DMS53 treated with DMSO at 0.1 percent for 48 hours (cell line): ENCODE measurements around the gene SNPH.

ENCODE experiments used
- DNase-seq: peaks from one replicate; lab custom pipeline; 2025; ENCODE audit not compliant: unreplicated experiment; lab: John Stamatoyannopoulos, UW

Gene SNPH

DNA sequence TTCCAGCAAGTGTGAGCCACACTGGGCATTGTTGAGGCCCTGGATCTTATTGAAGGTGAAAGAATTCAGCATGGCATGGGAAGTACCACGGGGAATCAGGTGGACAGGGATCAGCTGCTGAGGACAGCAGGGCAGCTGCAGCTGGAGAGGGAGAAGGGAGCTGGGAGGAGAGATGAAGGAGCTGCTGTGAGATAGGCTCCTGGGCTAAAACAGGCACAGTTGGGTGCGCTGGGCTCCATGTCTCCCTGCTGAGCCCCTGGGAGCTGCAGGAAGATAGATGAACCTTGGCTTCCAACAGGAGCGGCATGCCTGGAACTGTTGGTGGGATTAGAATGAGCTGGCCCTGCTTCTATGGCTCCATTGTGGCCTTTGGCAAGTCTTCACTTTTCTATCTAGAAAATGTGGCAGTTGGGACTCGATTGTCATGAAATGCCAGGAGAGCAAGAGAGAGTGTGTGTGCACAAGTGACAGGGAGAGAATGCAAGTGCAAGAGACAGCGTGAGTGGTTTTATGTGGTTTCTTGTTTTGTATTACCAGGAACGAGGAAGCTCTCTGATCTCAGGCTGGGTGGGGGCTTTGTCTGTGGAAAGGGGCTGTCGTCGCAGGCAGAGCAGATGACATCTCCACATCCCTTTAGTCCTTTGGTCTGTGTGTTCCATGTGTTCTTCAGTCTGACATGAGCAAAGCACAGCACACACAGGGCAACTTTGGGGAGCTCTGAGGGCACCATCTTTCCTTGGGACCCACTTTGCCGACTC, 20.4 kb downstream of the SNPH start:
- DNase-seq = no peak

DNA sequence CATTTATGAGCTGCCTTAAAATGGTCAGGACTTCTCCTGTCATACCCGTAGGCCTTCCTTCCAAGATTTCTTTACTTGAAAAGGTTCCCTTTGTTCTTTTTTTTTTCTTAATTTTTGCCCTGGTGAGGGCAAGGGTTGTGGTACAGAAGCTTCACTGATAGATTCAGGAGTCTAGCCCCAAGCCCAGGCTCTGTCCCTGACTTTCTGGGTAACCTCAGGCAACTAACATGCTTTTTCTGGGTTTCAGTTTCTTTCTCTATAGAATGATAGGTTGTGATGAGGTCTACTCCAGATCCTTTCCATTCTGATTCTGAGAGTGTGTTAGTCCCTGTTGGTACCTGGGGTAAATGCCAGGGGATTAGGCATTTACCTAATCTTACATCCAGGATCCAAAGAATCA, 21.2 kb downstream of the SNPH start:
- DNase-seq = no peak

DNA sequence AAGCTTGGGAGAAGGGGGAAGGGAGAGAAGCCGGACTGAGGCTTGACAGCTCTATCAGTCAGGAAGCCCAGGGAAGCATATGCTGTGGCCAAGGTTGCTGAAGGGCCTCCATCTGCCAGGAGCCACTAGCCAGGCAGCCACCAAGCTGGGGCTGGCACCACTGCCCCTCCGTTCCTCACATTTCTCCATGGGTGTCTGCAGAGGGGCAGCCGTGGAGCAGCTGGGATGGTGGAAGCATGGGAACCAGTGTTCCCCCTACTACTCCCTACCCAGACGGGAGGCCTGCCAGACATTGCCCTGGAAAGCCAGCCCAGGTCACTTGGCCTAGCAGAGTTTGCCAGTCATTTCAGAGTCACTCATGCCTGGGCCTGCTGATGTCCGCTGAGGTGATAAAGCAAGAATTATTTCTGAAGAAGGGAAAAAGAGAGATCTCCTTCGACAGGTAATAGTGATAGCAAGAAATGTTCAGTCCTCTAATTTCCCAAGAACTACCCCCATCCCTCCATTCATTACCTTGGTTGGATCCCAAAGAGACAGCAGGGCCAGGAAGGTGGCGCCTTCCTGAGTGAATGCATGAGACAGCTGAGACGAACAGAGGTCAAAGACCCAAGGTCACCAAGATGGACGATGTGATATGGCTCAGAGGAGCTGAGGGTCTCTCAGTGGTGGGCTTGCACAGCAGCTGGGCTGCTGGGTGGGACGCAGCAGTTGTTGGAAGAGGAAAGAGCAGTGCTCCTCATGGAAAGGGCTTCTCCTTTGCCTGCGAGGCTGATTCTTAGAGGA, 21.9 kb downstream of the SNPH start:
- DNase-seq = no peak

DNA sequence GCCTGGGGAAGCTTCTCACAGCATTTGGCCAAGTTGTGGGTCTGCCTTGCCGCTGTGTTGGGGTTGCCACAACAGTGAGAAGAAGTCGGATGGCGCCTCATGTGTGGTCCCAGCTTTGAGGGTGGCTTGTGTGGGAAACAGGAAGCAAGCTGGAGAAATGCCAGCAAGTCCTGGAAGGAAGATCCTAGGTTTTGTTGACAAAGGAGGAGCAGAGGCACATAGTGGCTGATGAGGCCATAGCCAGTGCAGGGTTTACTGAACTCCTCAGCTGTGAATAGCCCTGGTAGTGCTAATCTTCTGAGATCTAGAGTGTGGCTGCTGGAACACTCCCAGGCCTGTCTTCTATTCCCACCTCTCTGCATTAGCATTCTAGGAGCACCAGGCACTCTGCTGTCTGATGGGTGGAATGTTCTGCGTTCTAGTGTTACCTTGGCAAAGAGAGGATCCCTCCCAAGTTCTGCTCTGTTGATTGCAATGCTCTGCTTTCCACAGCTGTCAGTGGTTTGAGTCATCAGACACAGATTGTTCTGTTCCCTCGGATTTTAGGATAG, 25.2 kb downstream of the SNPH start:
- no peak for DNase-seq

DNA sequence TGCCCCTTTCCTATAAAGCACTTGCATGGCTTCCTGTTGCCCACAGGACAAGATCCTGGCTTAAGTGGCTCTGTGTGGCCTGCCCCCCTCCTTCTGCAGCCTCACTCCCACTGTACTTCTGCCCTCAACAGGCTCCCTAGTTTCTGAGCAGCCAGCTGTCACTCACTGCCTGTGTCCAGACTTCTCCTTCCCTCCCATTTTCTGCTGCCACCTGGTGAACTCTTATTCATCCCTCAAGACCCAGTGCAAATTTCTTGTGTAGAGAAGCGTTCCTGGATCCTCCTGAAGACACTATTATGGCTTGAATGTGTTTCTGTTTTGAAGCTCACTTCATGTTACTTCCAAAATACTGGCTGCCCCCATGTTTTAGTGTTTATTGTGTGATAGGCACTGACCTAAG, 26.5 kb downstream of the SNPH start:
- DNase-seq = no peak

DNA sequence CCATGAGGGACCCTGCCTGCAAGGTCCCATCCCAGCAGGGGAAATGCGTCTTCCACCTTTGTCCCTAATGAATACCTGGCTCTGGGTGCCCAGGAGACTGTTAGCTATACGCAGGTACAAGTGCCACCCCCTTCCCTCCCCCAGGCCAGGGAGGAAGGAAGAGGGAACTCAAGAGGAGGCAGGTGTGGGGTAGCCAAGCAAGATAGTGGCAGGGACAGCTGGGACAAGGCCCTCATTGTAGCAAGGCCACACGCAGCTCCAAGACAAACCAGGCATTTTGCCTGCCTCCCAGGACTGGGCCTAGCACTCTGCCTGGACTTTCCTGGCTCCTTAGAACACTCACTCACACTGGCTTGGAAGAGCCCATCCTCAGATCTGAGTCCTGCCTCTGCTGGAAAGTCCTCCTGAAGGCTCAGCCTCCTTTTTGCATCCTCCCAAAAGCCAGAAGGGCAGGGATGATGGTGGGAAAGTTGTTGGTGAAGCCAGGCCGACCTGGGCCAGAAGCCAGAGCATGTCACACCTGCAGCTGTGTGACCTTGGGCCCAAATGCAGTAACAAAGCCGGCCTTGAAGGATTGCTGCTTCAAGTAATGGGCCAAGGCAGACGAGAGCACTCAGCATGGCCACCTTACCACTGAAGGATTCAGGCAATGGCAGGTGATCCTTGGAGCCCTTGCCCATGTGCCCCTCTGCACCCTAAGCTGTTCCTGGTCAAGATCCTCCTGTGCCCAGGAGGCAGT, 27.7 kb downstream of the SNPH start:
- no peak for DNase-seq

DNA sequence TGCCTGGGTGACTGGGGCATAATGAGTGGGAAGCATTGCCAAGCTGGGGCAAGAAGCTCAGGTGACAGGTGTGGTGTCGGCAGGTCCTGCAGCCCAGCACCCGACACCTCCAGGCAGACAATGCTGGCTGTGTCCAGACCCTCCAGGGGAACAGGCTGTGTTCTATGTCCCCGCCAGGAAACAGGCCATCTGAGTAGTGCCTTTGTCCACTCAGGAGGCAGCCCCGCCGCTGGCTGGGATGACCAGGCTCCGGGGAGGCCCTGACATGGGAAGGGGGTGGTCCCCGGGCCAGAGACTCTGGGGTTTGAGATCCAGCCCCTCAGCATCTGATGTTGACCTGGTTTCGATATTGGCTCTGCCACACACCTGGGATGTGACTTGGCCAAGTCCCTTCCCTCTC, 28.4 kb downstream of the SNPH start:
- DNase-seq = no peak

DNA sequence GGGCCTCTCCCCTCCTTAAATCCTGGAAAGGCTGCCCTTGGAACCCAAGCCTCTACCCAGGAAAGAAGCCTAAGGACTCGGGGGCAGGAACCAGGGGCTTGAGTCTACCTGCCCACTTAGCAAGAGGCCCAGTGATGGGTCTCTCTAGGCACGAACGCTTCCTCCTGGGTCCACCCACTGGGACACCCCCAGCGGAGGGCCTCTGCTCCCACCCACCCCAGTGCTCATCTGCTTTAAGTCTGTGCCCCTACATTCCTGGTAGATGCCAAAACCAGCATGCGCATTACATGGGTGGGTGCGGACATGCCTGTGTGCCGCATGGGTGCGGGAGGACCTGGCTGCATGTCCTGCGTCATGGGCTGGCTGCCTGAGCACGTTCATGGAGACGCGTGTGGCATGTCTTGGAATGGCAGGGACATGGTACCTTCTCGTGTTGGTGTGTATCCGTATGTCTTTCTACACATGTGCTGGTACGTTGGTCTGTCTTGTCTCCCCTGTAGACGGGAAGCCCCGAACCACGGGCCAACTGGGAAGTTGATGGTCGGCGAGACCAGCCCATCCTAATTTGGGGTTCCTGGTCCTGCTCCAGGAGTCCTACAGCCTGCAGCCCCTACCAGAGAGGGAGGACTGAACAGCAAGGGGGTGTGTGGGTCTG, 29.3 kb downstream of the SNPH start:
- DNase-seq = no peak

DNA sequence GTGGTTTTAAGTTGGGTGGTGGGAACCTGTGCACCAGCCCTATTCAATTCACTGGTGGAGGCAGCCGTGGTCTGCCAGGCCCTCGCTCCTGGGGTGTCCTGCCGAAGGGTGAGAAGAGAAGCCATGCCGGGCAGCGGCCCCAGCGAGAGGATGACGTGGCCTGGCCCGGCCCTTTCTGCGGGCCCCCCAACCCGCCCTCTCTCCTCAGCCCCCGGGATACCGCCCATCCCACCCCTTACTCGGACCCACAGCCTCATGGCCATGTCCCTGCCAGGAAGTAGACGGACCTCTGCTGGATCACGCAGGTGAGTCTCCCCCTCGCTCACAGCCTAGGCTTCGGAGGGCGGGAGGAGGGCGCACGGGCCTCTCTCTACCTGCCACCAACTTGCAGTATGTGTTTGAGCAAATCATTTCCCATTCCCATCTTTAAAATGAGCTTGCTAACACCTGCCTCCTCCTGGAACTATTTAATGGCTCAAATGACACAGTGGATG, 30.1 kb downstream of the SNPH start:
- DNase-seq = no peak

DNA sequence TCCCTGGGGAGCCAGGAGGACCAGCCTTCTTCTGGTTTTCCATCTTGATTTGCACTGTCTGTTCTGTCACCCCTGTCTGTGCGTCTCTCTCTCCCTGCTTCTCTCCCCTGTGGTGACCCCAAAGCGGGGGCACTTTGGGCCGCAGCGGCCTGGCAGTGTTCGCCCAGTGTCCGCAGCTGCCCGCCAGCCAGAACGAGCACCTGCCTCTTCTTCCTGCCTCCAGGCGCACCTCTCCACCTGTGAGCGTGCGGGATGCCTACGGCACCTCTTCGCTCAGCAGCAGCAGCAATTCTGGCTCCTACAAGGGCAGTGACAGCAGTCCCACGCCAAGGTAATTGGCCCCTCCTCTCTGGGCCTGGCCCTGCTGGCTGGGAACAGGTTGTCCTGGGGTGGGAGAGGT, 30.8 kb downstream of the SNPH start:
- DNase-seq = no peak

DNA sequence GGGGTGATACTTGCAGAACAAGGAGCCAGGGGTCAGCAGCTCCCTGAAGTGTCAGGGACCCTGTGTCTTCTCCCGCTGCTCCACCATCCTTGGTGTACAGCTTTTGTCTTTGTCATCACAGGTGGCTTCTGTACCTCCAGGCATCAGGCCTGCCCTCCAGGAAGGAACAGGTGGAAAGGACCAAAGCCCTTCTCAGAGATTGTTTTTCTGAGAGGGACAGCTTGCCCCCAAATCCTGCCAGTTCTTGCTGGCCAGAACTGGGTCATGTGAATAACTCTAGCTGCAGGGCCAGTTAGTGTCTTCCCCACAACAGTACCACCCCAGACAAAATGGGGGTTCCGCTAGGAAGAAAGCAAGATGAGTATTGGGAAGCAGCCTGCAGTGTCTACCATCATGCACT, 31.4 kb downstream of the SNPH start:
- no peak for DNase-seq

DNA sequence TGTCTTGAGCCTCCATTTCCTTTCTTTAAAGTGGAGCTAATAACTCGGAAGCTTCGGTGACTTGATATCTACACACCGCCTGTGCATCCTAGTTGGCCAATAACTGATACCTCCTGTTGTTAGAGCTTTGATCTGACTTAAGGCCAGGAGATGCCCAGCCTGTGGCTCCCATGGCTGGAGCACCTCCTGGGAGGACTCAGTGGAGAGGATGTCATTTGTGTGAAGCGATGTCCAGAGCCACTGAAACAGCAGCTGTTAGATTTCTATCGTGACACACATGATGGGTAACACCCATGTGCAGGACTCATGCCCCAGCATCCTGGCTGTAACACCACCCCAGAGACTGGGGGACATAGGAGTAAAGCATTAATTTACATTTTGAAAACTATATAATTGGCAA, 32.1 kb downstream of the SNPH start:
- no peak for DNase-seq

DNA sequence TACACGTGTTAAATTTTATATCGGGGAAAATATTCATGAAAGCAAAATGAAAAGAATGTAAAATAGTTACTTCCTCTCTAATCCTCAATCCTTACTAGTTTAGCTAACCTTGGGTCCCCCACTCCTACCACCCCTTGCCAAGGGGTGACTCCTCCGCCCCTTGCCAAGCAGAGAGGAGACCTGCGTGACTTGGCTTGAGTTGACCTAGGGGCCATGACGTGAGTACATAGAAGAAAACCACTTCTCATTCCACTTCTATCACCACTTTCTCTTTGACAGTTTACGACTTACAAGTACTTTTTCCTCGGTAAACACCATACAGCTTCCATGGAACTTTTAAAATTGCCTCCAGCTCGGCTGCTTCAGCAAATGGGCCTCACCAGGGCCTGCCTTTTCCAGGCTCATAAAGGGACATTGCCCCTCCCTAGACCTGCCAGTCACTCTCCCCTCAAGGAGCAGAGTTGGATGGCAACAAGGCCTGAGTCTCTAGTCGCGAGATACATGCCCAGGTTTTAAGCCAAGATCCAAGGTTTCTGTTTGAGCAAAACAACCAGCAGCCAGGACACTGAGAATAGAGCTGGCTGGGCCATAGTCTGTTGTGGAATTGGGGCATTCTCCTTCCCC, 32.9 kb downstream of the SNPH start:
- DNase-seq = no peak

DNA sequence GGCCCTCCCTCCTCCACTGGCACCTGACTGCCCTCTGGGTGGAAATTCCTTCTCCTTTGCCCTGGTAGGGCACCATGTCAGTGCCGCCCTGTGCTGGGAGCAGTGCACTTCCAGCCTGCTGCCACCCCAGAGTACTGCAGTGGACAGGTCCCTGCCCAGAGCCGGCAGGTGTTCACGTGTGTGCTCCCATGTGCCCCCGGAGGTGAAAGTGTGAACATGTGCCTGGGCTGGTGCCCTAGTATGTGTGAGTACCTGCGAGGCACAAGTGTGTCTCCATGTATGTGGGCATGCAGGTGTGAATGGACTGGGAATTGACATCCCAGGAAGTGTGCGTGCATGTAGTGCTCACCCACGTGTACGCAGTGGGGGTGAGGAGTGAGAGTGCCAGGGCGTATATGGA, 33.4 kb downstream of the SNPH start:
- DNase-seq = no peak

DNA sequence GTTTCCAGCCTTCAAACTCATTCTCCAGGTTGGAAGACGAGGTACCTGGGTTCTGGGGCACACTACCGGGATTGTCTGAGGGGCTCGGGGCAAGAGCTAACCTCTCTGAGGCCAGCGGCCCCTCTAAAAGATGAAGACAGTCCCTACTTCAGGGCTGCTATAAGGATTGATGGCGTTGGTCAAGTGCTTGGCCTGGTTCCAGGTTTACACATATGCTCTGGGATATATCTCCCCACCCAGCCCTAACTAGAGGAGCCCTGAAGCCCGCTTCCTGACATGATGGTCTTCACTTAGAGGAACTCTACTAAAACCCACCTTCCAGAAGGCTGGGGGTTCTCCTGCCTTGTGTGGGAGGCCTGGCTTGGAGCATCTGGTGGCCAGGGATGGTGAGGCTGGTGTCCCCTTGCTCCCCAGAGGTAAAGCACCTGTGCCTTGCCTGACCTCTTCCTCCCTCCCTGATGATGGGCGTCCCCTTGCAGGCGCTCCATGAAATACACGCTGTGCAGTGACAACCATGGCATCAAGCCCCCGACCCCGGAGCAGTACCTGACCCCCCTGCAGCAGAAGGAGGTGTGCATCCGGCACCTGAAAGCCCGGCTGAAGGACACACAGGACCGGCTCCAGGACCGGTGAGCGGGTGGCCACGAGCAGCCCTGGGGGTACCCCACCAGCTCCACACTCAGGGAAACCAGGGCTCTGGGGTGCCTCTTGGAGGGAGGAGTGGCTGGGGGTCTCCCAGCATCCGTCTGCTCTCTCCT, 34.2 kb downstream of the SNPH start:
- no peak for DNase-seq

DNA sequence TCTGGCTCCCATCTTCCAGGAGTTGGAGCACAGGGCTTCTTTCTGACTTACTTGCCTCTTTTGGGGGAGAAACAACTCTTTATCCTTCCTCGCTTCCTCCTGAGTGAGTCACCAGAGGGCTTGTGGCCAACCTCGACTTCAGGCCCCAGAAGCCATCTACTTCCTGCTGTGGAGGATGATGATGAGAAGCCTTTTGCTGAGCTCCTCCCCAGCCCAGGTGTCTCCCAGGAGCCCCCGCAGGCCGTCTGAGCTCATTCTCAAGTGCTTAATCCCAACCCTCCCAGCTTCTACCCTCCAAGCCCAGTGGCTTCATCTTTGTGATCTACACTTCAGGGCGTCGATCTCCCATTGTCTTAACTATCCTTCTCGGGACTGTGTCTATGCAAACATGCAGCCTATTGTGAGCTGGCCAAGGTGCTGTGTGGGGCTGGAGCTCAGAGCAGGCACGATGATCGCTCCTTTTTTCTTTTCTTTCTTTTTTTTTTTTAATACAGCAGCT, 35.0 kb downstream of the SNPH start:
- no peak for DNase-seq

DNA sequence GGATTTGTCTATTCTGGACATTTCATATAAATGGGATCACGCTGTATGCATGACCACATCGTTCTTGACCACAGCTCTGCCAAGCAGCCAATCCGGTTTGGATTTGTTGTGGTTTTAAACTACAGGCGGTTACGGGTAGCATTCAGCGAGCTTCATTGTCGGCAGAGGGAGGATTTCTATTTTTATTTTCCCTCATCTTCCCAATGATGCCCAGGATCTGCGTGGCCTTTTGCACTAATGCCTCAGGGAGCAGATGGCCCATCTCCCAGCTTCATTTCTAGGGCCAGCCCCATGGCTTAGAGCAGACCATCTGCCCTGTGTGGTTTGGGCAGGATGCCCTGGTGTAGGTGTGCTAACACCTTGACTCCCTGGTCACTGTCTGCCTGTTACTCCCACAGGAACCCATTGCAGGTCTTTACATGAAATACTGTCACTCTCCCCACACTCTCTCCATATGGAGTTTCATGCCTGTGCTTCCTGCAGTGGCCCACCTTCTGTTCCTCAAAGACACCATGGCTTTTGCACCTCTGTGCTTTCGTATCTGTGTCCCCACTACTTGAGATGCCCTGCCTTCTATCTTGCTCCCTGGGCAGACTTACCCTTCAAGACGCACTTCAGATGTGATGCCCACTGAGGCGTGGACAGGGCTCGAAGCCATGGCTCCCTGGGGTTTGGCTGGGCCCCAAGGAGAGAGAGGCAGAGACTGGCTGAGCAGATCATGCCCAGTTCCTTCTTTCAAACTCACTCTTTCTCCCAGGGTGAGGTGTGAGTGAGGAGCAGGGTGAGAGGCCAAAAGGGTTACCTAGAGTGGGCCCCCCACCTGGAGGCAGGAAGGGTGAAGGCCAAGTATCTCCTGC, 36.8 kb downstream of the SNPH start:
- DNase-seq = peak; percentile 16

DNA sequence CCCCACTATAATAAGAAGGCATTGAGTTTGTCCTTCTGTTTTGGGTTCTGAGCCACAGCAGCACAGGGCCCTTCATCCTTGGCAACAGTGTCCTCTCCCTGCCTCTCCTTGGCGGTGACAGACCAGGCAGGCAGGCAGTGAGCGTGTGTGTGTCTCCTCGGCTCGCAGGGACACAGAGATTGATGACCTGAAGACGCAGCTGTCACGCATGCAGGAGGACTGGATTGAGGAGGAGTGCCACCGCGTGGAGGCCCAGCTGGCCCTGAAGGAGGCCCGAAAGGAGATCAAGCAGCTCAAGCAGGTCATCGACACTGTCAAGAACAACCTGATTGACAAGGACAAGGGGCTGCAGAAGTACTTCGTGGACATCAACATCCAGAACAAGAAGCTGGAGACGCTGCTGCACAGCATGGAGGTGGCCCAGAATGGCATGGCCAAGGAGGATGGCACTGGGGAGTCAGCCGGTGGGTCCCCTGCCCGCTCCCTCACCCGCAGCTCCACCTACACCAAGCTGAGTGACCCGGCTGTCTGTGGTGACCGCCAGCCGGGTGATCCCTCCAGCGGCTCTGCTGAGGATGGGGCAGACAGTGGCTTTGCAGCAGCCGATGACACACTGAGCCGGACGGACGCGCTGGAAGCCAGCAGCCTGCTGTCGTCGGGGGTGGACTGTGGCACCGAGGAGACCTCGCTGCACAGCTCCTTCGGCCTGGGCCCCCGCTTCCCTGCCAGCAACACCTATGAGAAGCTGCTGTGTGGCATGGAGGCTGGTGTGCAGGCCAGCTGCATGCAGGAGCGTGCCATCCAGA, 38.8 kb downstream of the SNPH start:
- DNase-seq = no peak
